Mucosa of rectum (tissue), 2 donors: ENCODE data around the gene SUPT16H.

Source experiments
- H3K27ac ChIP-seq, 2 donors: one replicate each; pipeline ENCODE4 v1.7.0; 2013; ENCODE audit warnings: inconsistent platforms in 2 of 2, low read depth in 2 of 2, low read length in 2 of 2
- H3K27me3 ChIP-seq, 2 donors: one replicate each; pipeline ENCODE4 v1.7.0; 2013; ENCODE audit warnings: low read length in 2 of 2; ENCODE audit not compliant: control insufficient read depth in 2 of 2, insufficient read depth in 2 of 2
- H3K36me3 ChIP-seq, 2 donors: one replicate each; pipeline ENCODE4 v1.7.0; 2013; ENCODE audit warnings: low read length in 2 of 2; ENCODE audit not compliant: control insufficient read depth in 2 of 2, insufficient read depth in 2 of 2
- H3K4me1 ChIP-seq, 2 donors: one replicate each; pipeline ENCODE4 v1.7.0; 2013; ENCODE audit warnings: low read length in 2 of 2, mild to moderate bottlenecking in 1 of 2; ENCODE audit not compliant: control insufficient read depth in 2 of 2, insufficient read depth in 2 of 2
- H3K4me3 ChIP-seq, 2 donors: one replicate each; pipeline ENCODE4 v1.7.0; 2013; ENCODE audit warnings: low read length in 2 of 2
- H3K9ac ChIP-seq, 2 donors: one replicate each; pipeline ENCODE4 v1.7.0; 2013; ENCODE audit warnings: low read length in 2 of 2, low read depth in 1 of 2, mild to moderate bottlenecking in 1 of 2
- H3K9me3 ChIP-seq, 2 donors: one replicate each; pipeline ENCODE4 v1.7.0; 2013; ENCODE audit warnings: low read length in 2 of 2; ENCODE audit not compliant: control insufficient read depth in 2 of 2
- donor health status: healthy.
- donor health status: Normal muscosa, but diverticular disease.

Gene SUPT16H

GRCh38 chr14:21399311-21399870, 15.6 kb upstream of the SUPT16H start:
- Histone ChIP-seq H3K9ac (no peak overlapping the region), H3K27me3 (no peaks in the 10 kb centered on the region), H3K36me3 (peaks cover 85 to 87% of the 10 kb centered on the region in 2 donors), H3K9me3 (no peaks in the 10 kb centered on the region), H3K27ac (no peak overlapping the region), H3K4me1 (no peaks in the 10 kb centered on the region), H3K4me3 (no peak overlapping the region)

- H3K27ac ChIP-seq, result no peak overlapping the region
- no peak overlapping the region for H3K9ac ChIP-seq
- no peak overlapping the region for H3K4me3 ChIP-seq
- H3K36me3 ChIP-seq, result peaks cover 88 to 91% of the 10 kb centered on the region in 2 donors
- no peaks in the 10 kb centered on the region for H3K27me3 ChIP-seq
- no peaks in the 10 kb centered on the region for H3K4me1 ChIP-seq
- no peaks in the 10 kb centered on the region for H3K9me3 ChIP-seq
These were observed 15.1 kb upstream of the SUPT16H start for GRCh38 chr14:21398901-21399300.

- no peaks in the 10 kb centered on the region for H3K9me3 ChIP-seq
- H3K9ac ChIP-seq, result no peak overlapping the region
- H3K4me3 ChIP-seq, result no peak overlapping the region
- no peak overlapping the region for H3K27ac ChIP-seq
- H3K36me3 ChIP-seq, result peaks cover 84 to 94% of the 10 kb centered on the region in 2 donors
- H3K27me3 ChIP-seq, result no peaks in the 10 kb centered on the region
- H3K4me1 ChIP-seq, result no peaks in the 10 kb centered on the region
These were observed 11.6 kb upstream of the SUPT16H start for GRCh38 chr14:21395450-21395849.

- no peak overlapping the region for H3K9ac ChIP-seq
These were observed 1.5 kb upstream of the SUPT16H start for GRCh38 chr14:21385188-21385904.

GRCh38 chr14:21384494-21384851, 654 bp upstream of the SUPT16H start:
- H3K4me1 ChIP-seq, result peaks cover 0 to 15% of the 10 kb centered on the region in 2 donors
- H3K4me3 ChIP-seq, result peak overlapping the region; percentile 94 to 99
- H3K9me3 ChIP-seq, result no peaks in the 10 kb centered on the region
- peak overlapping the region; percentile 86 to 91 for H3K27ac ChIP-seq
- H3K9ac ChIP-seq, result peak overlapping the region; percentile 58 to 85
- no peaks in the 10 kb centered on the region for H3K27me3 ChIP-seq
- peaks cover 8 to 18% of the 10 kb centered on the region in 2 donors for H3K36me3 ChIP-seq

More at GRCh38 chr14:21385188-21385904, 1.5 kb upstream of the SUPT16H start:
- H3K36me3 ChIP-seq, result peaks cover 11 to 24% of the 10 kb centered on the region in 2 donors
- peak overlapping the region in 1 of 2 donors; percentile 91 for H3K27ac ChIP-seq
- H3K27me3 ChIP-seq, result no peaks in the 10 kb centered on the region
- H3K9me3 ChIP-seq, result no peaks in the 10 kb centered on the region
- no peak overlapping the region for H3K4me3 ChIP-seq
- peaks cover 0 to 15% of the 10 kb centered on the region in 2 donors for H3K4me1 ChIP-seq

GRCh38 chr14:21382886-21383847, 652 bp downstream of the SUPT16H start:
- H3K9ac ChIP-seq, result peak overlapping the region; percentile 85 to 96
- H3K4me3 ChIP-seq, result peak overlapping the region; percentile 94 to 99
- H3K9me3 ChIP-seq, result no peaks in the 10 kb centered on the region
- H3K27me3 ChIP-seq, result no peaks in the 10 kb centered on the region
- H3K27ac ChIP-seq, result peak overlapping the region; percentile 86 to 91
- peaks cover 0 to 15% of the 10 kb centered on the region in 2 donors for H3K4me1 ChIP-seq
- peaks cover 5 to 11% of the 10 kb centered on the region in 2 donors for H3K36me3 ChIP-seq

- no peak overlapping the region for H3K4me3 ChIP-seq
- H3K4me1 ChIP-seq, result peaks cover 0 to 15% of the 10 kb centered on the region in 2 donors
These were observed 1.7 kb downstream of the SUPT16H start for GRCh38 chr14:21382095-21382494.

GRCh38 chr14:21379338-21379737, 4.5 kb downstream of the SUPT16H start:
- H3K27ac ChIP-seq, result no peak overlapping the region
- H3K27me3 ChIP-seq, result no peaks in the 10 kb centered on the region
- no peak overlapping the region for H3K9ac ChIP-seq
- H3K4me1 ChIP-seq, result peaks cover 0 to 10% of the 10 kb centered on the region in 2 donors
- H3K4me3 ChIP-seq, result no peak overlapping the region
- peaks cover 4 to 8% of the 10 kb centered on the region in 2 donors for H3K36me3 ChIP-seq
- H3K9me3 ChIP-seq, result no peaks in the 10 kb centered on the region

More at GRCh38 chr14:21382095-21382494, 1.7 kb downstream of the SUPT16H start:
- Histone ChIP-seq H3K9ac (no peak overlapping the region), H3K9me3 (no peaks in the 10 kb centered on the region), H3K36me3 (peaks cover 9 to 11% of the 10 kb centered on the region in 2 donors), H3K27me3 (no peaks in the 10 kb centered on the region), H3K27ac (no peak overlapping the region)

GRCh38 chr14:21373980-21374379, 9.8 kb downstream of the SUPT16H start:
- Histone ChIP-seq H3K27ac (no peak overlapping the region), H3K4me3 (no peak overlapping the region), H3K4me1 (no peaks in the 10 kb centered on the region), H3K9me3 (no peaks in the 10 kb centered on the region), H3K9ac (no peak overlapping the region), H3K27me3 (no peaks in the 10 kb centered on the region), H3K36me3 (peaks cover 30 to 31% of the 10 kb centered on the region in 2 donors)
